K562 (cell line): ENCODE results near the gene CEP295NL. TPM values are rescaled to one million over a fixed set of nuclear protein-coding genes. Genes with fewer than 3 reads are reported as not detected.

Experiments used
- AFF4 ChIP-seq: sonication (generic); formaldehyde crosslinking; IDR thresholded peaks from 2 replicates; pipeline ENCODE4 v1.8.0; 2023; ENCODE audit warnings: mild to moderate bottlenecking, missing genetic modification reagents
- CBFA2T2 ChIP-seq: fragments of 450-650 bp; conservative IDR thresholded peaks from 2 replicates; pipeline ENCODE4 v1.6.1; 2017; ENCODE audit warnings: mild to moderate bottlenecking
- CXXC5 ChIP-seq: fragments of 250-450 bp; sonication (Bioruptor Pico); IDR thresholded peaks from 2 replicates; pipeline ENCODE4 v1.8.0; 2022; ENCODE audit warnings: inconsistent platforms, mild to moderate bottlenecking, moderate library complexity
- FIP1L1 ChIP-seq: fragments of 200-400 bp; formaldehyde crosslinking; IDR thresholded peaks from 2 replicates; pipeline ENCODE4 v1.6.1; 2018; ENCODE audit warnings: mild to moderate bottlenecking, low read depth, low read length; ENCODE audit not compliant: poor library complexity, severe bottlenecking
- GATAD2A ChIP-seq: fragments of 450-650 bp; IDR thresholded peaks from 2 replicates; pipeline ENCODE4 v1.6.1; 2017
- GTF2A2 ChIP-seq: IDR thresholded peaks from 2 replicates; pipeline ENCODE4 v1.6.1; 2016; ENCODE audit warnings: mild to moderate bottlenecking, missing genetic modification characterization, missing compliant biosample characterization
- HCFC1 ChIP-seq: IDR thresholded peaks from 2 replicates; pipeline ENCODE4 v1.6.1; 2012; ENCODE audit warnings: low read depth, low read length, improper control_type of control experiment
- KLF1 ChIP-seq: fragments of 450-650 bp; IDR thresholded peaks from 2 replicates; pipeline ENCODE4 v1.6.1; 2016; ENCODE audit warnings: missing genetic modification characterization, missing compliant biosample characterization
- MNT ChIP-seq, 2 experiments: fragments of 450-650 bp; conservative IDR thresholded peaks; 2 replicates each; pipeline ENCODE4 v1.6.1; 2017; ENCODE audit warnings: mild to moderate bottlenecking in 2 of 2, moderate library complexity in 2 of 2
- MXI1 ChIP-seq: IDR thresholded peaks from 2 replicates; pipeline ENCODE4 v1.6.1; 2011; ENCODE audit warnings: low read depth, mild to moderate bottlenecking, improper control_type of control experiment, low read length
- PHF20 ChIP-seq: fragments of 450-650 bp; IDR thresholded peaks from 2 replicates; pipeline ENCODE4 v1.6.1; 2018; ENCODE audit not compliant: partially characterized antibody
- POLR2B ChIP-seq: fragments of 450-650 bp; IDR thresholded peaks from 2 replicates; pipeline ENCODE4 v1.6.1; 2018; ENCODE audit warnings: low read depth; ENCODE audit not compliant: partially characterized antibody
- SRF ChIP-seq, 2 experiments: fragments of 250-450, 450-650 bp in 1 of 2; sonication (Bioruptor Pico) in 1 of 2; sonication (generic) in 1 of 2; formaldehyde crosslinking; IDR thresholded peaks; 2 replicates each; pipeline versions ENCODE4 v1.5.0 to v1.5.1; 2020 to 2022; ENCODE audit warnings: mild to moderate bottlenecking in 1 of 2, missing genetic modification reagents in 1 of 2
- THAP12 ChIP-seq: fragments of 250-450 bp; sonication (Bioruptor Pico); IDR thresholded peaks from 2 replicates; pipeline ENCODE4 v1.9.0; 2021; ENCODE audit warnings: mild to moderate bottlenecking, inconsistent platforms
- U2AF1 ChIP-seq: fragments of 200-400 bp; formaldehyde crosslinking; optimal IDR thresholded peaks from 2 replicates; pipeline ENCODE3; 2017; ENCODE audit warnings: mild to moderate bottlenecking, low read depth, low read length, moderate library complexity
- USF2 ChIP-seq: sonication (generic); formaldehyde crosslinking; IDR thresholded peaks from 2 replicates; pipeline ENCODE4 v1.5.0; 2020; ENCODE audit warnings: missing genetic modification reagents
- polyA plus RNA-seq, 8 experiments: library from polyadenylated mRNA; depleted of rRNA in 4 of 8; stranded (reverse) in 5 of 8; unstranded in 3 of 8; fragments of >200 nt; fragmentation: Nextera tagmentation in 2 of 8; fragmentation: Illumina TruSeq in 1 of 8; extraction: Ambion mirVana in 2 of 8; extraction: Trizol in 1 of 8; gene quantifications; 2 replicates each; pipeline versions ENCODE4 v1.2.1 to v1.2.3, GENCODE V29; 2011 to 2014; ENCODE audit warnings: inconsistent platforms in 1 of 8, missing spikeins in 1 of 8
- total RNA-seq, 7 experiments: library from RNA; depleted of rRNA in 6 of 7; stranded (reverse); fragments of >200 nt in 6 of 7; fragmentation: Illumina TruSeq in 2 of 7; extraction: Trizol in 2 of 7; gene quantifications; 2 replicates each; pipeline versions ENCODE4 v1.2.1 to v1.2.3, GENCODE V29; 2011 to 2021; ENCODE audit warnings: low replicate concordance in 1 of 7

The CEP295NL gene
- total and polyA plus RNA-seq, 9 of the 15 experiments (the other 6 are each of a cell fraction or from before 2014, with no cell fraction given): not detected

- TF ChIP-seq THAP12 (CRISPR knock-in tag): peak; percentile 67; the same call in 1 of the 2 replicates
- peak; percentile 74 for TF ChIP-seq HCFC1
- peak; percentile 72 for TF ChIP-seq KLF1 (tag)
- peak; percentile 46; the same call in 1 of the 2 replicates for TF ChIP-seq AFF4
- TF ChIP-seq GTF2A2 (tag): no peak
- peak; percentile 81 for TF ChIP-seq USF2 (CRISPR knock-in tag)
- TF ChIP-seq MXI1: peak; percentile 73
- TF ChIP-seq FIP1L1: peak; percentile 73
- 0 out of 2 replicates have a peak, but pooled peaks have one; percentile 8 for TF ChIP-seq CBFA2T2
- peak; percentile 31; the same call in 1 of the 2 replicates for TF ChIP-seq GATAD2A
- TF ChIP-seq POLR2B: peak; percentile 81
- TF ChIP-seq U2AF1: peak; percentile 54
- peak; percentile 92 for TF ChIP-seq PHF20
- TF ChIP-seq MNT (conservative IDR thresholded peaks at IDR 0.05): peak; percentile 97 to 99
- peak in 1 of 2 experiments; percentile 73; a peak in 2 of 4 replicates for TF ChIP-seq SRF (CRISPR knock-in tag; IDR thresholded peaks at IDR 0.05)
- peak; percentile 97 for TF ChIP-seq CXXC5 (CRISPR knock-in tag)
Measured at GRCh38 chr17:78840780-78841611, 62.0 kb downstream of the CEP295NL start, which contains the start of gene USP36 (continued).
